GM12878 (cell line): ENCODE measurements around the gene MAP4. TPM values are rescaled to one million over a fixed set of nuclear protein-coding genes. Genes with fewer than 3 reads are reported as not detected.

Experiments
- ATF7 ChIP-seq: fragments of 450-650 bp; IDR thresholded peaks from 2 replicates; pipeline ENCODE4 v1.6.1; 2016; ENCODE audit warnings: low read depth, mild to moderate bottlenecking
- CTCF ChIP-seq, 3 experiments: IDR thresholded peaks in 2 of 3; conservative IDR thresholded peaks in 1 of 3; 2 replicates each; pipeline ENCODE4 v1.5.1; 2011; ENCODE audit warnings: low read depth in 3 of 3, low read length in 3 of 3, mild to moderate bottlenecking in 3 of 3, control low read depth in 2 of 3, moderate library complexity in 2 of 3, inconsistent platforms in 1 of 3, mixed read lengths in 1 of 3; ENCODE audit not compliant: control insufficient read depth in 2 of 3, insufficient read depth in 1 of 3; ENCODE audit errors: extremely low read depth in 1 of 3
- IKZF2 ChIP-seq, 2 experiments: fragments of 450-650 bp; IDR thresholded peaks; 2 replicates each; pipeline ENCODE4 v1.6.1; 2017; ENCODE audit warnings: mild to moderate bottlenecking in 2 of 2, moderate library complexity in 2 of 2
- MEF2B ChIP-seq: fragments of 450-650 bp; IDR thresholded peaks from 2 replicates; pipeline ENCODE4 v1.6.1; 2018; ENCODE audit warnings: mild to moderate bottlenecking, moderate library complexity; ENCODE audit not compliant: partially characterized antibody, poor library complexity, severe bottlenecking
- NFIC ChIP-seq: IDR thresholded peaks from 2 replicates; pipeline ENCODE4 v1.6.1; 2012; ENCODE audit warnings: low read depth, mild to moderate bottlenecking, inconsistent platforms, low read length, moderate library complexity
- RAD21 ChIP-seq: IDR thresholded peaks from 2 replicates; pipeline ENCODE4 v1.6.1; 2011; ENCODE audit warnings: mild to moderate bottlenecking, low read depth, low read length, moderate library complexity; ENCODE audit not compliant: insufficient read depth
- SUPT20H ChIP-seq: IDR thresholded peaks from 2 replicates; pipeline ENCODE4 v1.6.1; 2011; ENCODE audit warnings: low read depth, mild to moderate bottlenecking, low read length, moderate library complexity, borderline replicate concordance; ENCODE audit not compliant: control insufficient read depth
- ZBTB33 ChIP-seq: fragments of 450-650 bp; IDR thresholded peaks from 2 replicates; pipeline ENCODE4 v1.6.1; 2017; ENCODE audit warnings: mild to moderate bottlenecking
- polyA plus RNA-seq, 11 experiments: library from polyadenylated mRNA; depleted of rRNA in 4 of 11; unstranded in 6 of 11; stranded (reverse) in 5 of 11; fragments of >200 nt; fragmentation: Nextera tagmentation in 4 of 11; fragmentation: Illumina TruSeq in 1 of 11; extraction: Ambion mirVana in 4 of 11; extraction: Trizol in 1 of 11; gene quantifications; 1 replicate in 1 of 11; 2 replicates in 10 of 11; pipeline versions ENCODE4 v1.2.1 to v1.2.3, GENCODE V29; 2011 to 2016; ENCODE audit warnings: inconsistent platforms in 2 of 11, missing spikeins in 2 of 11, low read depth in 1 of 11
- total RNA-seq, 4 experiments: library from RNA; depleted of rRNA in 3 of 4; stranded (reverse); fragments of >200 nt in 3 of 4; fragmentation: Illumina TruSeq in 1 of 4; extraction: Trizol in 1 of 4; gene quantifications; 2 replicates each; pipeline versions ENCODE4 v1.2.1 to v1.2.3, GENCODE V29; 2013 to 2021
- TF ChIP-seq, protein P1 (sequence below): IDR thresholded peaks from 2 replicates; pipeline ENCODE4 v1.6.1; 2012; ENCODE audit warnings: improper control_type of control experiment, low read depth, low read length; ENCODE audit not compliant: insufficient replicate concordance
- TF ChIP-seq, protein P2 (sequence below): IDR thresholded peaks from 2 replicates; pipeline ENCODE4 v1.6.1; 2012; ENCODE audit warnings: low read depth, low read length, improper control_type of control experiment

MAP4 gene
- total and polyA plus RNA-seq, 10 of the 15 experiments (the other 5 are each of a cell fraction or from before 2014, with no cell fraction given) = 22.2 to 145 (median 47.2) TPM

GRCh38 chr3:47849699-47850563 is 166.3 kb downstream of the MAP4 start (continued):
- TF ChIP-seq, protein P1, sequence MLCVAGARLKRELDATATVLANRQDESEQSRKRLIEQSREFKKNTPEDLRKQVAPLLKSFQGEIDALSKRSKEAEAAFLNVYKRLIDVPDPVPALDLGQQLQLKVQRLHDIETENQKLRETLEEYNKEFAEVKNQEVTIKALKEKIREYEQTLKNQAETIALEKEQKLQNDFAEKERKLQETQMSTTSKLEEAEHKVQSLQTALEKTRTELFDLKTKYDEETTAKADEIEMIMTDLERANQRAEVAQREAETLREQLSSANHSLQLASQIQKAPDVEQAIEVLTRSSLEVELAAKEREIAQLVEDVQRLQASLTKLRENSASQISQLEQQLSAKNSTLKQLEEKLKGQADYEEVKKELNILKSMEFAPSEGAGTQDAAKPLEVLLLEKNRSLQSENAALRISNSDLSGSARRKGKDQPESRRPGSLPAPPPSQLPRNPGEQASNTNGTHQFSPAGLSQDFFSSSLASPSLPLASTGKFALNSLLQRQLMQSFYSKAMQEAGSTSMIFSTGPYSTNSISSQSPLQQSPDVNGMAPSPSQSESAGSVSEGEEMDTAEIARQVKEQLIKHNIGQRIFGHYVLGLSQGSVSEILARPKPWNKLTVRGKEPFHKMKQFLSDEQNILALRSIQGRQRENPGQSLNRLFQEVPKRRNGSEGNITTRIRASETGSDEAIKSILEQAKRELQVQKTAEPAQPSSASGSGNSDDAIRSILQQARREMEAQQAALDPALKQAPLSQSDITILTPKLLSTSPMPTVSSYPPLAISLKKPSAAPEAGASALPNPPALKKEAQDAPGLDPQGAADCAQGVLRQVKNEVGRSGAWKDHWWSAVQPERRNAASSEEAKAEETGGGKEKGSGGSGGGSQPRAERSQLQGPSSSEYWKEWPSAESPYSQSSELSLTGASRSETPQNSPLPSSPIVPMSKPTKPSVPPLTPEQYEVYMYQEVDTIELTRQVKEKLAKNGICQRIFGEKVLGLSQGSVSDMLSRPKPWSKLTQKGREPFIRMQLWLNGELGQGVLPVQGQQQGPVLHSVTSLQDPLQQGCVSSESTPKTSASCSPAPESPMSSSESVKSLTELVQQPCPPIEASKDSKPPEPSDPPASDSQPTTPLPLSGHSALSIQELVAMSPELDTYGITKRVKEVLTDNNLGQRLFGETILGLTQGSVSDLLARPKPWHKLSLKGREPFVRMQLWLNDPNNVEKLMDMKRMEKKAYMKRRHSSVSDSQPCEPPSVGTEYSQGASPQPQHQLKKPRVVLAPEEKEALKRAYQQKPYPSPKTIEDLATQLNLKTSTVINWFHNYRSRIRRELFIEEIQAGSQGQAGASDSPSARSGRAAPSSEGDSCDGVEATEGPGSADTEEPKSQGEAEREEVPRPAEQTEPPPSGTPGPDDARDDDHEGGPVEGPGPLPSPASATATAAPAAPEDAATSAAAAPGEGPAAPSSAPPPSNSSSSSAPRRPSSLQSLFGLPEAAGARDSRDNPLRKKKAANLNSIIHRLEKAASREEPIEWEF = no peak
- TF ChIP-seq ZBTB33 (no peak), NFIC (no peak), ATF7 (no peak), IKZF2 (IDR thresholded peaks at IDR 0.05) (no peak), SUPT20H (no peak), MEF2B (no peak), CTCF (IDR thresholded peaks at IDR 0.05 in 2 of 3, conservative IDR thresholded peaks at IDR 0.05 in 1 of 3; ENCODE audit: control insufficient read depth in 2 of 3, extremely low read depth in 1 of 3, insufficient read depth in 1 of 3, low read depth in 3 of 3, low read length in 3 of 3) (peak; percentile 18 to 31 (median 31); a peak in 3 of 6 replicates), RAD21 (peak; percentile 34; the same call in 1 of the 2 replicates)
- TF ChIP-seq, protein P2, sequence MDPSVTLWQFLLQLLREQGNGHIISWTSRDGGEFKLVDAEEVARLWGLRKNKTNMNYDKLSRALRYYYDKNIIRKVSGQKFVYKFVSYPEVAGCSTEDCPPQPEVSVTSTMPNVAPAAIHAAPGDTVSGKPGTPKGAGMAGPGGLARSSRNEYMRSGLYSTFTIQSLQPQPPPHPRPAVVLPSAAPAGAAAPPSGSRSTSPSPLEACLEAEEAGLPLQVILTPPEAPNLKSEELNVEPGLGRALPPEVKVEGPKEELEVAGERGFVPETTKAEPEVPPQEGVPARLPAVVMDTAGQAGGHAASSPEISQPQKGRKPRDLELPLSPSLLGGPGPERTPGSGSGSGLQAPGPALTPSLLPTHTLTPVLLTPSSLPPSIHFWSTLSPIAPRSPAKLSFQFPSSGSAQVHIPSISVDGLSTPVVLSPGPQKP = no peak
